Uterus (tissue), 2 donors: ENCODE results near the gene MBD4.

Experiments
- POLR2A ChIP-seq, 2 donors: fragments of 450-650 bp; IDR thresholded peaks; one replicate each; pipeline ENCODE4 v1.6.1; 2016; ENCODE audit warnings: antibody characterized with exemption in 2 of 2, mild to moderate bottlenecking in 1 of 2, moderate library complexity in 1 of 2
- TF ChIP-seq, protein P1 (sequence below), 4 experiments: fragments of 200-600 bp in 2 of 4; fragments of 450-650 bp in 2 of 4; sonication (generic) in 2 of 4; IDR thresholded peaks; one replicate each; pipeline ENCODE4 v1.5.1; 2016 to 2019; ENCODE audit warnings: antibody characterized with exemption in 4 of 4, mild to moderate bottlenecking in 2 of 4, moderate library complexity in 1 of 4

DNA sequence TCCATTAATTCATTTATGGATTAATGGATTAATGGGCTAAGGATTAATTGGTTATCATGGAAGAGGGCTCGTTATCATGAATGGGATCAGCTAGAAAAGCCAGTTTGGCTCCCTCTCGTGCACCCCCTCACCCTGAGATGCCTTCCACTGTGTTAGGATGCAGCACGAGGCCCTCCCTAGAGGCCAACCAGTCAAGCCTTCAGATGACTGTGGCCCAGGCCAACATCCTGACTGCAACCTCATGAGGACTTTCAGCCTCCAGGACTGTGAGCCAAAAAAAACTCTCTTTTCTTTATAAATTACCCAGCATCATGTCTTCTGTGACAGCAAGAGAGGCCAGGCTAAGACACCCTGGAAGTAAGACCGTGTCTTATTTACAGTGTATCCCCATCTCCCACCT lies 20.3 kb downstream of the MBD4 start:
- TF ChIP-seq, protein P1, sequence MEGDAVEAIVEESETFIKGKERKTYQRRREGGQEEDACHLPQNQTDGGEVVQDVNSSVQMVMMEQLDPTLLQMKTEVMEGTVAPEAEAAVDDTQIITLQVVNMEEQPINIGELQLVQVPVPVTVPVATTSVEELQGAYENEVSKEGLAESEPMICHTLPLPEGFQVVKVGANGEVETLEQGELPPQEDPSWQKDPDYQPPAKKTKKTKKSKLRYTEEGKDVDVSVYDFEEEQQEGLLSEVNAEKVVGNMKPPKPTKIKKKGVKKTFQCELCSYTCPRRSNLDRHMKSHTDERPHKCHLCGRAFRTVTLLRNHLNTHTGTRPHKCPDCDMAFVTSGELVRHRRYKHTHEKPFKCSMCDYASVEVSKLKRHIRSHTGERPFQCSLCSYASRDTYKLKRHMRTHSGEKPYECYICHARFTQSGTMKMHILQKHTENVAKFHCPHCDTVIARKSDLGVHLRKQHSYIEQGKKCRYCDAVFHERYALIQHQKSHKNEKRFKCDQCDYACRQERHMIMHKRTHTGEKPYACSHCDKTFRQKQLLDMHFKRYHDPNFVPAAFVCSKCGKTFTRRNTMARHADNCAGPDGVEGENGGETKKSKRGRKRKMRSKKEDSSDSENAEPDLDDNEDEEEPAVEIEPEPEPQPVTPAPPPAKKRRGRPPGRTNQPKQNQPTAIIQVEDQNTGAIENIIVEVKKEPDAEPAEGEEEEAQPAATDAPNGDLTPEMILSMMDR (IDR thresholded peaks at IDR 0.05) = no peak
- TF ChIP-seq POLR2A (IDR thresholded peaks at IDR 0.05) = no peak
